ENCODE measurements around the gene RAB4B. TPM values are rescaled to one million over a fixed set of nuclear protein-coding genes. Genes with fewer than 3 reads are reported as not detected.

RAB4B gene, protein sequence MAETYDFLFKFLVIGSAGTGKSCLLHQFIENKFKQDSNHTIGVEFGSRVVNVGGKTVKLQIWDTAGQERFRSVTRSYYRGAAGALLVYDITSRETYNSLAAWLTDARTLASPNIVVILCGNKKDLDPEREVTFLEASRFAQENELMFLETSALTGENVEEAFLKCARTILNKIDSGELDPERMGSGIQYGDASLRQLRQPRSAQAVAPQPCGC
- total RNA-seq = 15.2 and 16.0 TPM in 2 replicates

GRCh38 chr19:40777937-40778705 lies at the start of gene RAB4B:
RAB4B (plus strand) TSS chr19:40778247; CDS start chr19:40778376, 129 bp downstream.

DNA sequence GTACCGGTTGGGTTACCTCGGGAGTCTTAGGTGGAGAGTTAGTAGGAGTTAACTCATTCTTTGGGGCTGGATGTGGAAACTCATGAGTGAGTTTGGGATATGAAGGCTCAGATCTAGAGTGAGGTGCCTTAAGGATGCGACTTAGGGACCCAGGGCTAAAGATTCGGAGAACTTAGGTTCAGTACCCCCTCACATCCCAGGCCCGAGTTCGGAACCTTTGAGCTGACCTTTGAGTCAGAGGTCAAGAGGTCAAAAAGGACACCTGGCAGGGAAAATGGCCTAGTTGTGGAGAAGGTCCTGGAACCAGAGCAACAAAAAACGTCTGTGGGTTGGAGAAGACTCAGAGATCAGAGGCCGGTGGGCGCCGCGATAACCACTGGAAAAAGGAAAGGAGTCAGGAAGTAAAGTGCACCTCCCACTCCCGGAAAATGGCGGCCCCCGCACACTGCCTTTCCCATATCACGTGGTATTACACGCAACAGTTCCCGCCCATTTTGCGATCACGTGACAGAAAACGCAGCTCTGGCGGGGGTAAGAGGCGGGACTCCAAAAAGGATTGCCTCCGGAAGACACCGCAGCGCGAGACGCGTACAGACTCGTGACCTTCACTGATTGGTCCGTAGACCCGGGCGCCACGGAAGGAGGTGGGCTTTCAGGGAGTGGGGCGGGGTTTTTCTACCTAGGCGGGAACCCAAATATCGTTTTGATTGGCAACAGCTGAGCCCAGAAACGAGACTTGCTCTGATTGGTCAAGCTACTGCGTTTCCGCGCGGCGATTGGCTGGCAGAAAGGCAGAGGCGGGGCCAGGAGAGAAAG lies 27.8 kb upstream of the RAB4B start, which contains the start of gene ACTMAP:
ACTMAP (minus strand) TSS at position 420 of the 816 bp plus-strand sequence. CDS start 674 bp downstream, outside the sequence.

GRCh38 chr19:40750874-40751537 lies 27.0 kb upstream of the RAB4B start, which contains the start of gene SNRPA:
SNRPA (plus strand) TSS chr19:40751203; CDS start chr19:40751409, 206 bp downstream.

GRCh38 chr19:40774916-40775631 lies 3.0 kb upstream of the RAB4B start, which contains the start of gene MIA:
MIA (plus strand) TSS chr19:40775521; CDS start chr19:40775543, 22 bp downstream.

DNA sequence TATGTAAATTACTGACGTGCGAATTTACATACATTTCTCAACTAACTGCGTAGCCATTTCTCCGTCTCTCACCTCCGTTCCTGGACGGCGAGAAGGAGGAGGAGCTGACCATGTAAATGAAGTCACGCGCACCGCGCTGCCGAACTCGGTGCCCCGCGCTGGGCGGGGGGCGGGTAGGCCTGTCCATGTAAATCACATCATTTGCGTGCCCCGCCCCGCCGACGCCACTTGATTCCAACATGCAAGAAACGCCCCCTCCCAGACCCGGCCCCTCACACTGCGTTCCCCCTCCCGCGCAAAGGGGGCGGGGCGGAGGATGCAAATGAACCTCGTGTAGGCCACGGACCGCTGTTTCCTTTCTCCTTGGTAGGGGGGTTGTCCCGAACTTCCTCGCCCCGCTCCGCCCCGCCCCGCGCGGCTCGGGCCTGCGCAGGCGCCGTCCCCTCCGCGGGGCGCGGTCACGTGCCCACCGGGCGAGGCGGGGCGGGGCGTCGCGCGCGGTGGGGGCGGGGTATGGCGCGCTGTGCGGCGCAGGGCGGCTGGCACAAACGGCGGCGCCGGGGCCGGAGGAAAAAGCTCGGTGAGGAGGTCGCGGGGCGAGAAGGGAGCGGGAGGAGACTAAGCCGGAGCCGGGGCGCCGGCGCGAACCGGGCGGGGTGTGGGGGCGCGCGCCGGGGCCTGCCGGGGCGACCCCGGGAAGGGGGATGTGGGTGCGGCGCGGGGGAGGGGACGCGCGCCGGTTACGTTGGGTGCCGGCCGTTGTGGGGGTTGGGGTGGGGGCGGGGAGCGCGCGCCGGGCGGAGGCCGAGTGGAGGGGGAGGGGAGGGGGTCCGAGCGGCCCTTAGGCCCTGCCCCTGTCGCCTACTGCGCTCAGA lies 20.9 kb downstream of the RAB4B start, which contains the start of gene EGLN2:
EGLN2 (plus strand) TSS at position 509 of the 875 bp plus-strand sequence. CDS start 1,382 bp downstream, outside the sequence.

Other genes starting within 250 kb of the RAB4B start
- gene SHKBP1, start 201.4 kb upstream of the RAB4B start, total RNA-seq = 25.0 and 28.8 TPM in 2 replicates
- 119 and 120 TPM in 2 replicates for gene LTBP4, start 176.9 kb upstream of the RAB4B start, total RNA-seq
- gene NUMBL, start 87.6 kb upstream of the RAB4B start, total RNA-seq = 61.5 and 151 TPM in 2 replicates
- gene COQ8B, start 61.4 kb upstream of the RAB4B start, total RNA-seq = 26.9 and 28.0 TPM in 2 replicates
- 30.0 and 30.8 TPM in 2 replicates for gene ITPKC, start 61.1 kb upstream of the RAB4B start, total RNA-seq
- gene ACTMAP, start 27.8 kb upstream of the RAB4B start, total RNA-seq = 5.6 and 5.9 TPM in 2 replicates
- 38.7 and 40.8 TPM in 2 replicates for gene SNRPA, start 27.0 kb upstream of the RAB4B start, total RNA-seq
- 2.6 TPM in 1 of 2 replicates, not detected in the other for gene MIA, start 2.7 kb upstream of the RAB4B start, total RNA-seq
- gene EGLN2, start 20.9 kb downstream of the RAB4B start, total RNA-seq = 53.7 and 63.7 TPM in 2 replicates
- gene CYP2A6, start 72.2 kb downstream of the RAB4B start, total RNA-seq = not detected in 2 replicates
- gene CYP2A7, start 104.0 kb downstream of the RAB4B start, total RNA-seq = not detected in 2 replicates
- gene CYP2B6, start 213.0 kb downstream of the RAB4B start, total RNA-seq = not detected in 2 replicates